Activated CD4-positive, alpha-beta T cell treated with anti-CD3 and anti-CD28 coated beads, Interleukin-2, amount 10 ng/mL, durations not matched to agents 24 days and 14 days (primary cell): ENCODE data around the gene EPHB1. TPM values are rescaled to one million over a fixed set of nuclear protein-coding genes. Genes with fewer than 3 reads are reported as not detected.

ENCODE experiments used
- DNase-seq: peaks from one replicate; pipeline ENCODE4 v3.0.0; 2022
- H3K27ac Mint-ChIP-seq: one replicate; pipeline ENCODE4 v1.8.0; 2022; ENCODE audit warnings: mild to moderate bottlenecking, mixed read lengths
- H3K27me3 Mint-ChIP-seq: one replicate; pipeline ENCODE4 v1.8.0; 2022; ENCODE audit warnings: mixed read lengths
- H3K36me3 Mint-ChIP-seq: one replicate; pipeline ENCODE4 v1.8.0; 2022; ENCODE audit warnings: low read depth, mild to moderate bottlenecking, mixed read lengths
- H3K4me1 Mint-ChIP-seq: one replicate; pipeline ENCODE4 v1.8.0; 2021; ENCODE audit warnings: mixed read lengths
- H3K4me3 Mint-ChIP-seq: one replicate; pipeline ENCODE4 v1.8.0; 2022; ENCODE audit warnings: mild to moderate bottlenecking, moderate library complexity, mixed read lengths
- H3K9me3 Mint-ChIP-seq: one replicate; pipeline ENCODE4 v1.8.0; 2021; ENCODE audit warnings: mixed read lengths
- intact Hi-C: fragments of 100-400 bp; cut with micrococcal nuclease; formaldehyde crosslinking; loops from one replicate; pipeline ENCODE4 v1.15.1; 2023
- total RNA-seq: library from RNA; stranded (reverse); gene quantifications from 2 replicates; pipeline ENCODE4 v1.2.3, GENCODE V29; 2022

The EPHB1 gene
- total RNA-seq, 1 donor from 2014 or later = 1.6 TPM

- Mint-ChIP-seq H3K4me3 (no peak overlapping the region), H3K27me3 (no peaks in the 10 kb centered on the region), H3K36me3 (no peaks in the 10 kb centered on the region), H3K27ac (no peak overlapping the region), H3K9me3 (no peaks in the 10 kb centered on the region), H3K4me1 (no peaks in the 10 kb centered on the region)
- intact Hi-C loops = no loop called here
- no peak for DNase-seq
Measured at GRCh38 chr3:135081856-135082434, 286.9 kb downstream of the EPHB1 start.

- intact Hi-C loops = no loop called here
- no peak overlapping the region for H3K4me3 Mint-ChIP-seq
- DNase-seq = no peak
- H3K27ac Mint-ChIP-seq = no peak overlapping the region
- no peaks in the 10 kb centered on the region for H3K9me3 Mint-ChIP-seq
- H3K4me1 Mint-ChIP-seq = no peaks in the 10 kb centered on the region
- H3K36me3 Mint-ChIP-seq = no peaks in the 10 kb centered on the region
- H3K27me3 Mint-ChIP-seq = no peaks in the 10 kb centered on the region
Measured at GRCh38 chr3:135082706-135083105, 287.6 kb downstream of the EPHB1 start.

GRCh38 chr3:135083179-135083578 is 288.1 kb downstream of the EPHB1 start:
- Mint-ChIP-seq H3K9me3 (no peaks in the 10 kb centered on the region), H3K27ac (no peak overlapping the region), H3K4me1 (no peaks in the 10 kb centered on the region), H3K27me3 (no peaks in the 10 kb centered on the region), H3K4me3 (no peak overlapping the region), H3K36me3 (no peaks in the 10 kb centered on the region)
- intact Hi-C loops = no loop called here
- no peak for DNase-seq

GRCh38 chr3:135083756-135084155 is 288.7 kb downstream of the EPHB1 start:
- no peaks in the 10 kb centered on the region for H3K9me3 Mint-ChIP-seq
- H3K4me1 Mint-ChIP-seq = no peaks in the 10 kb centered on the region
- H3K27ac Mint-ChIP-seq = no peak overlapping the region
- no peak overlapping the region for H3K4me3 Mint-ChIP-seq
- no peaks in the 10 kb centered on the region for H3K36me3 Mint-ChIP-seq
- intact Hi-C loops = no loop called here
- DNase-seq = no peak
- H3K27me3 Mint-ChIP-seq = no peaks in the 10 kb centered on the region

GRCh38 chr3:135084405-135084804 is 289.3 kb downstream of the EPHB1 start:
- H3K27ac Mint-ChIP-seq = no peak overlapping the region
- H3K36me3 Mint-ChIP-seq = no peaks in the 10 kb centered on the region
- no peak for DNase-seq
- no peaks in the 10 kb centered on the region for H3K4me1 Mint-ChIP-seq
- H3K27me3 Mint-ChIP-seq = no peaks in the 10 kb centered on the region
- intact Hi-C loops = no loop called here
- H3K9me3 Mint-ChIP-seq = no peaks in the 10 kb centered on the region
- no peak overlapping the region for H3K4me3 Mint-ChIP-seq

GRCh38 chr3:135084976-135085375 is 289.9 kb downstream of the EPHB1 start:
- no peak for DNase-seq
- Mint-ChIP-seq H3K4me3 (no peak overlapping the region), H3K27me3 (no peaks in the 10 kb centered on the region), H3K9me3 (no peaks in the 10 kb centered on the region), H3K36me3 (no peaks in the 10 kb centered on the region), H3K27ac (no peak overlapping the region), H3K4me1 (no peaks in the 10 kb centered on the region)
- intact Hi-C loops = no loop called here

- no peaks in the 10 kb centered on the region for H3K9me3 Mint-ChIP-seq
- intact Hi-C loops = no loop called here
Measured at GRCh38 chr3:135085652-135086436, 290.8 kb downstream of the EPHB1 start.

GRCh38 chr3:135087782-135088181 is 292.7 kb downstream of the EPHB1 start:
- Mint-ChIP-seq H3K27ac (no peak overlapping the region), H3K36me3 (no peaks in the 10 kb centered on the region), H3K9me3 (no peaks in the 10 kb centered on the region), H3K27me3 (no peaks in the 10 kb centered on the region), H3K4me1 (no peaks in the 10 kb centered on the region), H3K4me3 (no peak overlapping the region)
- intact Hi-C loops = no loop called here
- no peak for DNase-seq

More at GRCh38 chr3:135085652-135086436, 290.8 kb downstream of the EPHB1 start:
- no peaks in the 10 kb centered on the region for H3K27me3 Mint-ChIP-seq
- H3K27ac Mint-ChIP-seq = no peak overlapping the region
- no peak for DNase-seq
- no peaks in the 10 kb centered on the region for H3K4me1 Mint-ChIP-seq
- no peak overlapping the region for H3K4me3 Mint-ChIP-seq
- H3K36me3 Mint-ChIP-seq = no peaks in the 10 kb centered on the region

- no peak overlapping the region for H3K4me3 Mint-ChIP-seq
- DNase-seq = no peak
- H3K36me3 Mint-ChIP-seq = no peaks in the 10 kb centered on the region
- no peaks in the 10 kb centered on the region for H3K4me1 Mint-ChIP-seq
- intact Hi-C loops = no loop called here
- H3K9me3 Mint-ChIP-seq = no peaks in the 10 kb centered on the region
- no peaks in the 10 kb centered on the region for H3K27me3 Mint-ChIP-seq
- H3K27ac Mint-ChIP-seq = no peak overlapping the region
Measured at GRCh38 chr3:135089451-135089850, 294.4 kb downstream of the EPHB1 start.

- no peaks in the 10 kb centered on the region for H3K4me1 Mint-ChIP-seq
- H3K9me3 Mint-ChIP-seq = no peaks in the 10 kb centered on the region
- H3K4me3 Mint-ChIP-seq = no peak overlapping the region
- no peaks in the 10 kb centered on the region for H3K36me3 Mint-ChIP-seq
- no peak overlapping the region for H3K27ac Mint-ChIP-seq
- intact Hi-C loops = no loop called here
- H3K27me3 Mint-ChIP-seq = no peaks in the 10 kb centered on the region
- DNase-seq = no peak
Measured at GRCh38 chr3:135090020-135090717, 295.1 kb downstream of the EPHB1 start.

- no peaks in the 10 kb centered on the region for H3K4me1 Mint-ChIP-seq
- H3K27ac Mint-ChIP-seq = no peak overlapping the region
- no peaks in the 10 kb centered on the region for H3K36me3 Mint-ChIP-seq
- DNase-seq = no peak
- H3K27me3 Mint-ChIP-seq = no peaks in the 10 kb centered on the region
- H3K4me3 Mint-ChIP-seq = no peak overlapping the region
- intact Hi-C loops = no loop called here
- no peaks in the 10 kb centered on the region for H3K9me3 Mint-ChIP-seq
Measured at GRCh38 chr3:135091946-135092345, 296.9 kb downstream of the EPHB1 start.

GRCh38 chr3:135093121-135093520 is 298.1 kb downstream of the EPHB1 start:
- DNase-seq = no peak
- Mint-ChIP-seq H3K27ac (no peak overlapping the region), H3K27me3 (no peaks in the 10 kb centered on the region), H3K9me3 (no peaks in the 10 kb centered on the region), H3K4me3 (no peak overlapping the region), H3K4me1 (no peaks in the 10 kb centered on the region), H3K36me3 (no peaks in the 10 kb centered on the region)
- intact Hi-C loops = no loop called here

- Mint-ChIP-seq H3K27ac (no peak overlapping the region), H3K27me3 (no peaks in the 10 kb centered on the region), H3K9me3 (no peaks in the 10 kb centered on the region), H3K4me1 (no peaks in the 10 kb centered on the region), H3K36me3 (no peaks in the 10 kb centered on the region), H3K4me3 (no peak overlapping the region)
- intact Hi-C loops = no loop called here
- no peak for DNase-seq
Measured at GRCh38 chr3:135097276-135097946, 302.4 kb downstream of the EPHB1 start.
